Subcutaneous abdominal adipose tissue (tissue), 5 donors: ENCODE data around the gene EPB41L5.
"Not testable (repeated sequence)": the region's sequence is repeated elsewhere in the genome, so short reads cannot be mapped to it uniquely, and the experiment has no call there.

ENCODE experiments used
- H3K27ac ChIP-seq: one replicate; pipeline ENCODE4 v1.7.0; 2013; ENCODE audit warnings: low read depth, mild to moderate bottlenecking, inconsistent platforms, low read length, moderate library complexity
- H3K27me3 ChIP-seq, 5 donors: one replicate each; pipeline ENCODE4 v1.7.0; 2013; ENCODE audit warnings: low read length in 5 of 5, inconsistent platforms in 1 of 5; ENCODE audit not compliant: control insufficient read depth in 5 of 5, insufficient read depth in 4 of 5
- H3K36me3 ChIP-seq, 5 donors: one replicate each; pipeline ENCODE4 v1.7.0; 2013; ENCODE audit warnings: low read length in 5 of 5; ENCODE audit not compliant: control insufficient read depth in 5 of 5, insufficient read depth in 5 of 5
- H3K4me1 ChIP-seq, 5 donors: one replicate each; pipeline ENCODE4 v1.7.0; 2013; ENCODE audit warnings: low read length in 5 of 5, mild to moderate bottlenecking in 3 of 5, moderate library complexity in 1 of 5; ENCODE audit not compliant: control insufficient read depth in 5 of 5, insufficient read depth in 5 of 5
- H3K4me3 ChIP-seq, 5 donors: one replicate each; pipeline ENCODE4 v1.7.0; 2013; ENCODE audit warnings: low read length in 5 of 5, low read depth in 1 of 5
- H3K9ac ChIP-seq, 5 donors: one replicate each; pipeline ENCODE4 v1.7.0; 2013; ENCODE audit warnings: low read length in 5 of 5, mild to moderate bottlenecking in 4 of 5, moderate library complexity in 3 of 5
- H3K9me3 ChIP-seq, 5 donors: one replicate each; pipeline ENCODE4 v1.7.0; 2013; ENCODE audit warnings: low read length in 5 of 5; ENCODE audit not compliant: control insufficient read depth in 5 of 5
- donor health status: healthy.
- donor health status: healthy.
- donor health status: healthy.
- donor health status: healthy.
- donor health status: healthy.

Gene EPB41L5

GRCh38 chr2:120132691-120133090 lies 119.8 kb downstream of the EPB41L5 start:
- H3K9ac ChIP-seq = no peak overlapping the region
- H3K27me3 ChIP-seq = no peaks in the 10 kb centered on the region
- no peak overlapping the region for H3K27ac ChIP-seq
- H3K9me3 ChIP-seq = peaks cover 0 to 8% (median 0%) of the 10 kb centered on the region in 5 donors
- peaks cover 4 to 19% (median 14%) of the 10 kb centered on the region in 5 donors for H3K36me3 ChIP-seq
- H3K4me1 ChIP-seq = no peaks in the 10 kb centered on the region
- no peak overlapping the region for H3K4me3 ChIP-seq

DNA sequence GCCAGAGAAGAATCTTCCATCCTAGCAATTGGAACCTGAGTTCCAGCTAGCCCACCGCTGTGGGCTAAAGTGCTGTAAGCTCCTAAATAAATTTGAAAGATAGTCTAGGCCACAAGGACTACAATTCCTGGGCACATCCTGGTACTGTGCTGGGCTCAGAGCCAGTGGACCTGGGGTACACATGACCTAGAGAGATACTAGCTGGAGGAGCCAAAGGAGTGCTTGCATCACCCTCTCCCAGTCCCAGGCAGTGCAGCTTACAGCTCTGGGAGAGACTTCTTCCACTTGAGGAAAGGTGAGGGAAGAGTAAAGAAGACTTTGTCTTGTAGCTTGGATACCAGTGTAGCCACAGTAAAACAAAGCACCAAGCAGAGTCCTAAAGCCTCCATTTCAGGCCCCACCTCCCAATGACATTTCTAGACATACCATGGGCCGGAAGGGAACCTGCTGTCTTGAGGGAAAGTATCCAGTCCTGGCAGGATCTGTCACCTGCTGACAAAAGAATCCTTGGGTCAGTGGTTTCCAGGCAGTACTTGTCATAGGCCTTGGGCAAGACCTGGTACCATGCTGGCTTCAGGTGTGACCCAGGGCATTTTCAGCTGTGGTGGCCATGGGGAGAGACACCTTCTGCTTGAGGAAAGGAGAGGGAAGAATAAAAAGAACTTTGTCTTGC lies 120.8 kb downstream of the EPB41L5 start:
- no peak overlapping the region for H3K27ac ChIP-seq
- H3K4me1 ChIP-seq = no peaks in the 10 kb centered on the region
- peaks cover 0 to 8% (median 0%) of the 10 kb centered on the region in 5 donors for H3K9me3 ChIP-seq
- no peaks in the 10 kb centered on the region for H3K27me3 ChIP-seq
- no peak overlapping the region for H3K4me3 ChIP-seq
- peaks cover 4 to 18% (median 14%) of the 10 kb centered on the region in 5 donors for H3K36me3 ChIP-seq
- no peak overlapping the region for H3K9ac ChIP-seq

GRCh38 chr2:120134263-120134662 lies 121.4 kb downstream of the EPB41L5 start:
- Histone ChIP-seq H3K36me3 (peaks cover 4 to 18% (median 14%) of the 10 kb centered on the region in 5 donors), H3K27me3 (no peaks in the 10 kb centered on the region), H3K27ac (no peak overlapping the region)

DNA sequence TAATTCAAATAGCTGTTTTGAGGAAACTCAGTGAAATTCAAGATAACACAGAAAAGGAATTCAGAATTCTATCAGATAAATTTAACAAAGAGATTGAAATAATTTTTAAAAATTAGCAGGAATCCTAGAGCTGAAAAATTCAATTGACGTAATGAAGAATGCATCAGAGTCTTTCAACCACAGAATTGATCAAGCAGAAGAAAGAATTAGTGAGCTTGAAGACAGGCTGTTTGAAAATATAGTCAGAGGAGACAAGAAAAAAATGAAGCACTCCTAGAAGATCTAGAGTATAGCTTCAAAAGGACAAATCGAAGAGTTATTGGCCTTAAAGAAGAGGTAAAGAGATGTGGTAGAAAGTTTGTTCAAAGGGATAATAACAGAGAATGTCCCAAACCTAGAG lies 122.1 kb downstream of the EPB41L5 start:
- not testable (repeated sequence) for H3K27ac ChIP-seq, H3K4me1 ChIP-seq, H3K9ac ChIP-seq, H3K4me3 ChIP-seq, H3K27me3 ChIP-seq, H3K9me3 ChIP-seq
- H3K36me3 ChIP-seq = peaks cover 4 to 18% (median 14%) of the 10 kb centered on the region in 5 donors

More at GRCh38 chr2:120134263-120134662, 121.4 kb downstream of the EPB41L5 start:
- Histone ChIP-seq H3K9me3 (peaks cover 0 to 8% (median 0%) of the 10 kb centered on the region in 5 donors), H3K4me1 (no peaks in the 10 kb centered on the region), H3K4me3 (no peak overlapping the region), H3K9ac (no peak overlapping the region)

GRCh38 chr2:120140866-120141265 lies 128.0 kb downstream of the EPB41L5 start:
- no peak overlapping the region for H3K9ac ChIP-seq
- H3K4me1 ChIP-seq = no peaks in the 10 kb centered on the region
- H3K27me3 ChIP-seq = no peaks in the 10 kb centered on the region
- peaks cover 0 to 9% (median 0%) of the 10 kb centered on the region in 5 donors for H3K36me3 ChIP-seq
- H3K9me3 ChIP-seq = no peaks in the 10 kb centered on the region
- H3K4me3 ChIP-seq = no peak overlapping the region
- no peak overlapping the region for H3K27ac ChIP-seq

- peaks cover 0 to 13% (median 3%) of the 10 kb centered on the region in 5 donors for H3K36me3 ChIP-seq
- H3K27ac ChIP-seq = no peak overlapping the region
- no peaks in the 10 kb centered on the region for H3K27me3 ChIP-seq
- H3K9ac ChIP-seq = no peak overlapping the region
- no peak overlapping the region for H3K4me3 ChIP-seq
- no peaks in the 10 kb centered on the region for H3K9me3 ChIP-seq
- H3K4me1 ChIP-seq = no peaks in the 10 kb centered on the region
Measured at GRCh38 chr2:120141300-120142069, 128.6 kb downstream of the EPB41L5 start.

- H3K4me1 ChIP-seq = no peaks in the 10 kb centered on the region
- peaks cover 0 to 17% (median 9%) of the 10 kb centered on the region in 5 donors for H3K36me3 ChIP-seq
- H3K9ac ChIP-seq = no peak overlapping the region
- no peak overlapping the region for H3K4me3 ChIP-seq
- no peaks in the 10 kb centered on the region for H3K27me3 ChIP-seq
- H3K9me3 ChIP-seq = no peaks in the 10 kb centered on the region
- no peak overlapping the region for H3K27ac ChIP-seq
Measured at GRCh38 chr2:120142528-120143219, 129.8 kb downstream of the EPB41L5 start.

GRCh38 chr2:120148229-120148628 lies 135.4 kb downstream of the EPB41L5 start:
- Histone ChIP-seq H3K4me1 (no peaks in the 10 kb centered on the region), H3K27me3 (no peaks in the 10 kb centered on the region), H3K27ac (no peak overlapping the region), H3K4me3 (no peak overlapping the region), H3K36me3 (peaks cover 3 to 33% (median 17%) of the 10 kb centered on the region in 5 donors), H3K9ac (no peak overlapping the region), H3K9me3 (peaks cover 3 to 19% (median 10%) of the 10 kb centered on the region in 5 donors)

- Histone ChIP-seq H3K4me1 (no peaks in the 10 kb centered on the region), H3K36me3 (peaks cover 3 to 36% (median 17%) of the 10 kb centered on the region in 5 donors), H3K4me3 (no peak overlapping the region), H3K9ac (no peak overlapping the region), H3K27ac (no peak overlapping the region), H3K27me3 (no peaks in the 10 kb centered on the region), H3K9me3 (peaks cover 3 to 19% (median 10%) of the 10 kb centered on the region in 5 donors)
Measured at GRCh38 chr2:120148669-120149068, 135.8 kb downstream of the EPB41L5 start.

- Histone ChIP-seq H3K4me1 (no peaks in the 10 kb centered on the region), H3K36me3 (peaks cover 3 to 39% (median 17%) of the 10 kb centered on the region in 5 donors), H3K27ac (no peak overlapping the region), H3K4me3 (no peak overlapping the region), H3K9me3 (peaks cover 3 to 19% (median 10%) of the 10 kb centered on the region in 5 donors), H3K9ac (no peak overlapping the region), H3K27me3 (no peaks in the 10 kb centered on the region)
Measured at GRCh38 chr2:120149406-120149805, 136.5 kb downstream of the EPB41L5 start.
